Astrocyte of the spinal cord (primary cell): Measurements from ENCODE around the gene UBE3D.
A peak's percentile ranks its signal among the peaks of the same experiment; 100 is the strongest.
"Not testable (repeated sequence)": the region's sequence is repeated elsewhere in the genome, so short reads cannot be mapped to it uniquely, and the experiment has no call there.

Experiments used
- DNase-seq: peaks from one replicate; pipeline ENCODE4 v3.0.0; 2011; ENCODE audit warnings: low read depth, low spot score
- H3K4me3 ChIP-seq: 2 replicates; pipeline ENCODE4 v1.5.1; 2011; ENCODE audit warnings: low read depth, mild to moderate bottlenecking, low read length, moderate library complexity
- in situ Hi-C: cut with HindIII; loops from 2 replicates; pipeline ENCODE4 v1.10.0; 2017; ENCODE audit warnings: low sequenced_read_pairs
- TF ChIP-seq, protein P1 (sequence below): IDR thresholded peaks from 2 replicates; pipeline ENCODE4 v1.5.1; 2012; ENCODE audit warnings: low read depth, mild to moderate bottlenecking, low read length, inconsistent platforms

UBE3D gene

GRCh38 chr6:82904257-82904656 lies 161.4 kb downstream of the UBE3D start:
- TF ChIP-seq, protein P1, sequence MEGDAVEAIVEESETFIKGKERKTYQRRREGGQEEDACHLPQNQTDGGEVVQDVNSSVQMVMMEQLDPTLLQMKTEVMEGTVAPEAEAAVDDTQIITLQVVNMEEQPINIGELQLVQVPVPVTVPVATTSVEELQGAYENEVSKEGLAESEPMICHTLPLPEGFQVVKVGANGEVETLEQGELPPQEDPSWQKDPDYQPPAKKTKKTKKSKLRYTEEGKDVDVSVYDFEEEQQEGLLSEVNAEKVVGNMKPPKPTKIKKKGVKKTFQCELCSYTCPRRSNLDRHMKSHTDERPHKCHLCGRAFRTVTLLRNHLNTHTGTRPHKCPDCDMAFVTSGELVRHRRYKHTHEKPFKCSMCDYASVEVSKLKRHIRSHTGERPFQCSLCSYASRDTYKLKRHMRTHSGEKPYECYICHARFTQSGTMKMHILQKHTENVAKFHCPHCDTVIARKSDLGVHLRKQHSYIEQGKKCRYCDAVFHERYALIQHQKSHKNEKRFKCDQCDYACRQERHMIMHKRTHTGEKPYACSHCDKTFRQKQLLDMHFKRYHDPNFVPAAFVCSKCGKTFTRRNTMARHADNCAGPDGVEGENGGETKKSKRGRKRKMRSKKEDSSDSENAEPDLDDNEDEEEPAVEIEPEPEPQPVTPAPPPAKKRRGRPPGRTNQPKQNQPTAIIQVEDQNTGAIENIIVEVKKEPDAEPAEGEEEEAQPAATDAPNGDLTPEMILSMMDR = no peak
- in situ Hi-C loops = no loop called here
- DNase-seq = no peak
- no peak overlapping the region for H3K4me3 ChIP-seq

DNA sequence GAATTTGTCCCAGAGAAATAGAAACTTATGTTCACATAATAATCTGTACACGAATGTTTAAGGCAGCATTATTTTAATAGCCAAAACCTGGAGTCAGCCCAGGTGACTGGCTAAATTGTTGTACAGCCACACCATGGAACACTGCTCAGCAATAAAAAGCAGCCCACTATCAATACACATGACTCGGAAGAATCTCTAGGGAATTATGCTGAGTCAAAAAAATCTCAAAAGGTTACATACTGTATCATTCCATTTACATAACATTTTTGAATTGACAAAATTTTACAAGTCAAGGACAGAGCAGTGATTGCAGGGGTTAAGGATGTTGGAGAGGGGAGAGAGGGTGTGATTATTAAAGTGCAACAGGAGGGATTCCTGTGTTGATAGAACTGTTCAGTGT lies 163.4 kb downstream of the UBE3D start:
- DNase-seq = no peak
- in situ Hi-C loops = no loop called here
- TF ChIP-seq, protein P1 = no peak
- H3K4me3 ChIP-seq = no peak overlapping the region

DNA sequence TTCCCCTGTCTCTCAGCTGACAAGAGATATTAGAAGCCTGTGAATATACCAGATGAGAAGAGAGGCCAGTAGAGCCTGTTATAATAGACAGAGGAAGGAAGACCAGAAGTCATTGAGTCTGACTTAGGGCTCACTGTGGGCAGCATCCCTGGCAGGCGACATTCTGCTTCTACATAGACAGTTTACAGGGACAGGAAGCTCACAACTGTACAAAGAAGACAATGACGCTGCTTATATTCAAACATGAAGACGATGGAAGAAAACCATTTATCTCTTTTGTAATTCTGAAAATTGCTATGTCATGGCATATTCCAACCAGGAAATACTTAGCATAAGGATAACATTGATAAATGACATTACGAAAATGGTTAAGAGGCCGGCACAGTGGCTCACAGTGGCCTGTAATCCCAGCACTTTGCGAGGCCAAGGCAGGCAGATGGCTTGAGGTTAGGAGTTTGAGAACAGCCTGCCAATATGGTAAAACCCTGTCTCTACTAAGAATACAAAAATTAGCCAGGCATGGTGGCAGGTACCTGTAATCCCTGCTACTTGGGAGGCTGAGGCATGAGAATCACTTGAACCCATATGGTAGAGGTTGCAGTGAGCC lies 170.9 kb downstream of the UBE3D start:
- in situ Hi-C loops = no loop called here
- no peak for DNase-seq
- H3K4me3 ChIP-seq = no peak overlapping the region
- TF ChIP-seq, protein P1 = no peak

DNA sequence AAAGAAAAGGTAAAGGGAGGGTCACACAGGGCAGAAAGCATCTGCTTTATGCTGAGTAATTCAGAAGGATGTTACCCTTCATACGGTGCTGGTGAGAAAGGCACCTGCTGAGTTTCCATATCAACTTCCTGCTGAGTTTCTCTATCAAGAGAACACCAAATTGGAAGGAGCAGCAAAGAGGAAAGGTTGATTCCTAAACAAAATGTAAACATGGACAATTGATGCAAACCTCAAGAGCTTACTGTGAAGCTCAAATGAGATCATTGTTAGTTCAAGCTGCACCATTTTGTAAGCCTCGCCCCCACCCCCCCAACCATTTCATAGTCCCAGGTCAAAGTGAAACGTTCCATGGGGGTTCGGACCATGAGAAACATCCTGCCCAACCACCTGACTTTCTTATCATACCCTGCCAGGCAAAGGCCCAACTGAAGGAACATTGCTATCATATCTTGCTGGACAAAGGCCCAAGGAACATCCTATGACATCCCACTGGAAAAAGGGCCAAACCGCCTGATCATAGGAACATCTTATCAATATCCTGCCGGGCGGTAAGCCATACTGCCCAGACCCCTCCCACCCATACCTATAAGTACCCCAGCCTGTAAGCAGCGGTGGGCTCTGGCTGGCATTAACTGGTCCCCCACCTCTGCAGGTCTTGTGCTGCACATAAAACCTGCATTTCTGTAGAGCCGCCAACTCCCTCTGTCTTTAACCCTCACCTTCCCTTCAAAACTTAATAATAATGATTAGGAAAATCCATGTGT lies 171.6 kb downstream of the UBE3D start:
- in situ Hi-C loops = no loop called here
- TF ChIP-seq, protein P1 = no peak

GRCh38 chr6:82891503-82891902 lies 174.1 kb downstream of the UBE3D start:
- DNase-seq, in situ Hi-C loops, H3K4me3 ChIP-seq: not testable (repeated sequence)

More for the DNA sequence above, 171.6 kb downstream of the UBE3D start:
- H3K4me3 ChIP-seq = no peak overlapping the region
- no peak for DNase-seq

DNA sequence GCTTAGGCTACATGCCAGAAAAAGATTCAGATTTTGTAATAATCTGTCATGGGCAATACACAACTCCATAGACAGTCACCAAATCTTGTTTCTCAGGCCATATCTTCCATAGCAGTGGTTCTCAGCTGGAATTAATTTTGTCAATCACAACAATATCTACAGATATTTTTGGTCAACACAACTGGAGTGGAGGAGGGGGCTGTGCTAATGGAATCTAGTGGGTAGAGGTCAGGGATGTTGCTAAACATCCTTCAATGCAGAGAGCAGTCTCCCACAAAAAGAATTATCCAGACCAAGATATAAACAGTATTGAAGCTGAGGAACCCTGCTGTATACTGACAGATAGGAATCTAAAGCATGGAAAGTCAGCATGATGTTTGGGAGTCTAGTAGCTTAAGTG lies 174.6 kb downstream of the UBE3D start:
- H3K4me3 ChIP-seq = no peak overlapping the region
- peak; percentile 28 for DNase-seq
- in situ Hi-C loops = no loop called here
- TF ChIP-seq, protein P1 = no peak

- TF ChIP-seq, protein P1 = no peak
- no peak for DNase-seq
Observed at GRCh38 chr6:82890240-82890639, 175.4 kb downstream of the UBE3D start.

More at GRCh38 chr6:82890240-82890639, 175.4 kb downstream of the UBE3D start:
- in situ Hi-C loops = no loop called here
- no peak overlapping the region for H3K4me3 ChIP-seq
